ENCODE measurements around the gene NELL2.
"Not testable (repeated sequence)": the region's sequence is repeated elsewhere in the genome, so short reads cannot be mapped to it uniquely, and the experiment has no call there.

NELL2 gene

DNA sequence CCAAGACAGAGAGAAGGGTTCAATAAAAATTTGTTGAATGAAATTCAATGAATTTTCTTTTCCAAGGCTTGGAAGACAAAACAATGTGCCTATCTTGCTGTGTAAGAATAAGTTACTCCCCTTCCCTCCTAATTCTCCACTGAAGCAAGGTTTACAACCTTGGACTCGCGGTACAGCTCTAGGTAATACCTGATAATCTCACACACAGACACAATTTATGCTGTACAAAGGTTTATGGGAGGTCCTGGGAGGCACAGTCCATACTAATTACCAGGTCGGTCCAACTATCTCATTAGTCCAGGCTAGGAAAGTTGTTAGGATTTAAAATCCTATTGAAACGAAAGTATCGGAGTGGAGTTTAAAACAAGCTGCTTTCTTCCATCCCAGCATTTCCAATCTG, 42.6 kb downstream of the NELL2 start:
- no peaks in the 10 kb centered on the region for H3K36me3 ChIP-seq (ENCODE audit: control insufficient read depth in 5 of 5, insufficient read depth in 5 of 5, low read length in 5 of 5)
- H3K4me1 ChIP-seq (ENCODE audit: control insufficient read depth in 5 of 5, insufficient read depth in 5 of 5, low read length in 5 of 5): peaks cover 0 to 9% (median 0%) of the 10 kb centered on the region in 5 donors
- no peak overlapping the region for H3K9ac ChIP-seq (ENCODE audit: low read length in 5 of 5)
- H3K4me3 ChIP-seq (ENCODE audit: low read depth in 1 of 5, low read length in 5 of 5): no peak overlapping the region
- no peaks in the 10 kb centered on the region for H3K27me3 ChIP-seq (ENCODE audit: control insufficient read depth in 5 of 5, insufficient read depth in 4 of 5, low read length in 5 of 5)
- no peak overlapping the region for H3K27ac ChIP-seq (ENCODE audit: low read depth, low read length)
- H3K9me3 ChIP-seq (ENCODE audit: control insufficient read depth in 5 of 5, low read length in 5 of 5): no peaks in the 10 kb centered on the region

DNA sequence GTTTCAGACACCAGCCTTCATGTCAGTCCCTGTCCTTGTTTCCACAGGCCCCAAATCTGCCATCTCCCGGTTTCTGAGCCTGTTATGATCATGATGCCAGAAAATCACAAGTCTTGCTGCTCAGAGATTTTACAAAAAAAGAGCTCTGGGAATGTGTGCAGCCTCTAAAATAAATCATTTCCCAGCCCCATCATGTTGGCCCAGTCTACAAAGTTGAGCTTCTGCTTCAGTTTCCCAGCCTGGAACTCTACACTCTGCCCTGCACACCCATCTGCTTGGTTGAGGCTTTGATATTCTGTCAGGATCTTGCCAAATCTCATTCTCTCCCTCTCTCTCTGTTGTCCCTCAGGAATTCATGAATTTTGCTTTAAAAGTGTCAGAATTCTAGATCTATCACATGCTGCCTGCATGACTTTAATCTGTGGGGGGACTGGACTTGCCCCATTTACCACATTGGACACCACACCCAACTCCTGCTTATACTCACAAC, 45.5 kb downstream of the NELL2 start:
- Histone ChIP-seq H3K4me1 (ENCODE audit: control insufficient read depth in 5 of 5, insufficient read depth in 5 of 5, low read length in 5 of 5) (peaks cover 0 to 9% (median 0%) of the 10 kb centered on the region in 5 donors), H3K27ac (ENCODE audit: low read depth, low read length) (no peak overlapping the region), H3K27me3 (ENCODE audit: control insufficient read depth in 5 of 5, insufficient read depth in 4 of 5, low read length in 5 of 5) (no peaks in the 10 kb centered on the region), H3K36me3 (ENCODE audit: control insufficient read depth in 5 of 5, insufficient read depth in 5 of 5, low read length in 5 of 5) (no peaks in the 10 kb centered on the region), H3K9me3 (ENCODE audit: control insufficient read depth in 5 of 5, low read length in 5 of 5) (no peaks in the 10 kb centered on the region), H3K9ac (ENCODE audit: low read length in 5 of 5) (no peak overlapping the region), H3K4me3 (ENCODE audit: low read depth in 1 of 5, low read length in 5 of 5) (no peak overlapping the region)

- no peak overlapping the region for H3K27ac ChIP-seq (ENCODE audit: low read depth, low read length)
- no peak overlapping the region for H3K4me3 ChIP-seq (ENCODE audit: low read depth in 1 of 5, low read length in 5 of 5)
- H3K4me1 ChIP-seq (ENCODE audit: control insufficient read depth in 5 of 5, insufficient read depth in 5 of 5, low read length in 5 of 5): peaks cover 0 to 9% (median 0%) of the 10 kb centered on the region in 5 donors
- H3K27me3 ChIP-seq (ENCODE audit: control insufficient read depth in 5 of 5, insufficient read depth in 4 of 5, low read length in 5 of 5): no peaks in the 10 kb centered on the region
- no peak overlapping the region for H3K9ac ChIP-seq (ENCODE audit: low read length in 5 of 5)
- no peaks in the 10 kb centered on the region for H3K9me3 ChIP-seq (ENCODE audit: control insufficient read depth in 5 of 5, low read length in 5 of 5)
- no peaks in the 10 kb centered on the region for H3K36me3 ChIP-seq (ENCODE audit: control insufficient read depth in 5 of 5, insufficient read depth in 5 of 5, low read length in 5 of 5)
Observed at GRCh38 chr12:44829045-44829444, 47.1 kb downstream of the NELL2 start.

DNA sequence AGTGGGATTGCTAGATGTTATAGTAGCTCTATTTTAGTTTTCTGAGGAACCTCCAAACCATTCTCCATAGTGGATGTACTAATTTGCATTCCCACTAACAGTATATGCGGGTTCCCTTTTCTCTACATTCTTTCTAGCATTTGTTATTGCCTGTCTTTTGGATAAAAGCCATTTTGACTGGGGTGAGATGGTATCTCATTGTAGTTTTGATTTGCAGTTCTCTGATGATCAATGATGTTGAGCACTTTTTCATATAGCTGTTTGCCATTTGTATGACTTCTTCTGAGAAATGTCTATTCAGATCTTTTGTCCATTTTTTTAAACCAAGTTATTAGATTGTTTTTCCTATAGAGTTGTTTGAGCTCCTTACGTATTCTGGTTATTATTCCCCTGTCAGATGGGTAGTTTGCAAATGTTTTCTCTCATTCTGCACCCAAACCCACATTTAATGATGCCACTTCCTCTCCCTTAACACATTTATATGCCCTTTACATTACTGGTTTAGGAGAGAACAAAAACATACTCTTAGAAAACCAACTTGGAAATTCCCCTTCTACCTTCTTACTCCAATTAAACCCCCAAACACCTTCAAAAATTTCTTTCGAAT, 48.2 kb downstream of the NELL2 start:
- Histone ChIP-seq H3K4me1 (ENCODE audit: control insufficient read depth in 5 of 5, insufficient read depth in 5 of 5, low read length in 5 of 5) (peaks cover 0 to 9% (median 0%) of the 10 kb centered on the region in 5 donors), H3K9me3 (ENCODE audit: control insufficient read depth in 5 of 5, low read length in 5 of 5) (no peaks in the 10 kb centered on the region), H3K4me3 (ENCODE audit: low read depth in 1 of 5, low read length in 5 of 5) (no peak overlapping the region), H3K27ac (ENCODE audit: low read depth, low read length) (no peak overlapping the region), H3K36me3 (ENCODE audit: control insufficient read depth in 5 of 5, insufficient read depth in 5 of 5, low read length in 5 of 5) (no peaks in the 10 kb centered on the region), H3K27me3 (ENCODE audit: control insufficient read depth in 5 of 5, insufficient read depth in 4 of 5, low read length in 5 of 5) (no peaks in the 10 kb centered on the region), H3K9ac (ENCODE audit: low read length in 5 of 5) (no peak overlapping the region)

GRCh38 chr12:44821702-44822101, 54.4 kb downstream of the NELL2 start:
- H3K36me3 ChIP-seq (ENCODE audit: control insufficient read depth in 5 of 5, insufficient read depth in 5 of 5, low read length in 5 of 5); H3K9ac ChIP-seq (ENCODE audit: low read length in 5 of 5); H3K4me1 ChIP-seq (ENCODE audit: control insufficient read depth in 5 of 5, insufficient read depth in 5 of 5, low read length in 5 of 5): not testable (repeated sequence)

GRCh38 chr12:44819884-44820283, 56.2 kb downstream of the NELL2 start:
- Histone ChIP-seq H3K4me1 (ENCODE audit: control insufficient read depth in 5 of 5, insufficient read depth in 5 of 5, low read length in 5 of 5) (no peaks in the 10 kb centered on the region), H3K36me3 (ENCODE audit: control insufficient read depth in 5 of 5, insufficient read depth in 5 of 5, low read length in 5 of 5) (no peaks in the 10 kb centered on the region), H3K9me3 (ENCODE audit: control insufficient read depth in 5 of 5, low read length in 5 of 5) (no peaks in the 10 kb centered on the region), H3K9ac (ENCODE audit: low read length in 5 of 5) (no peak overlapping the region), H3K27me3 (ENCODE audit: control insufficient read depth in 5 of 5, insufficient read depth in 4 of 5, low read length in 5 of 5) (no peaks in the 10 kb centered on the region), H3K27ac (ENCODE audit: low read depth, low read length) (no peak overlapping the region), H3K4me3 (ENCODE audit: low read depth in 1 of 5, low read length in 5 of 5) (no peak overlapping the region)

More at GRCh38 chr12:44821702-44822101, 54.4 kb downstream of the NELL2 start:
- not testable (repeated sequence) for H3K4me3 ChIP-seq (ENCODE audit: low read depth in 1 of 5, low read length in 5 of 5); H3K9me3 ChIP-seq (ENCODE audit: control insufficient read depth in 5 of 5, low read length in 5 of 5); H3K27me3 ChIP-seq (ENCODE audit: control insufficient read depth in 5 of 5, insufficient read depth in 4 of 5, low read length in 5 of 5); H3K27ac ChIP-seq (ENCODE audit: low read depth, low read length)

DNA sequence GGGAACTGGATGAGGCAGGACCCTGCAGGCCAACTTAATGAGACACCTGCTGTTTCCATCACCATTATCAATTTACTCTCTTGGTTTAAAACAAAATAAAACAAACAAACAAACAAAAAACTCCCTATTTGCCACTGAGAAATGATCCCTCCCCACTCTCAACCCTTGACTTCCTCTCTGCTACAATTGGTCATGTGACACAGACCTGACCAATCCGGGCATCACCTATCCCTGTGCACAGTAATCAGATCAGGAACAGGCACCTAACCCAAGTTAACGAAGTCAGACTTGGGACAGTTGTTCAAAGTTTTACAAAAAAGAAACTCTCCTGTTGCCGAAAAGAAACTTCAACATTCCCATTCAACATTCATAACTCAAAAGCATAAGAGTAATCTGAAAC, 58.4 kb downstream of the NELL2 start:
- H3K4me1 ChIP-seq (ENCODE audit: control insufficient read depth in 5 of 5, insufficient read depth in 5 of 5, low read length in 5 of 5): no peaks in the 10 kb centered on the region
- H3K36me3 ChIP-seq (ENCODE audit: control insufficient read depth in 5 of 5, insufficient read depth in 5 of 5, low read length in 5 of 5): no peaks in the 10 kb centered on the region
- H3K27ac ChIP-seq (ENCODE audit: low read depth, low read length): no peak overlapping the region
- no peaks in the 10 kb centered on the region for H3K27me3 ChIP-seq (ENCODE audit: control insufficient read depth in 5 of 5, insufficient read depth in 4 of 5, low read length in 5 of 5)
- no peak overlapping the region for H3K4me3 ChIP-seq (ENCODE audit: low read depth in 1 of 5, low read length in 5 of 5)
- H3K9ac ChIP-seq (ENCODE audit: low read length in 5 of 5): no peak overlapping the region
- no peaks in the 10 kb centered on the region for H3K9me3 ChIP-seq (ENCODE audit: control insufficient read depth in 5 of 5, low read length in 5 of 5)

DNA sequence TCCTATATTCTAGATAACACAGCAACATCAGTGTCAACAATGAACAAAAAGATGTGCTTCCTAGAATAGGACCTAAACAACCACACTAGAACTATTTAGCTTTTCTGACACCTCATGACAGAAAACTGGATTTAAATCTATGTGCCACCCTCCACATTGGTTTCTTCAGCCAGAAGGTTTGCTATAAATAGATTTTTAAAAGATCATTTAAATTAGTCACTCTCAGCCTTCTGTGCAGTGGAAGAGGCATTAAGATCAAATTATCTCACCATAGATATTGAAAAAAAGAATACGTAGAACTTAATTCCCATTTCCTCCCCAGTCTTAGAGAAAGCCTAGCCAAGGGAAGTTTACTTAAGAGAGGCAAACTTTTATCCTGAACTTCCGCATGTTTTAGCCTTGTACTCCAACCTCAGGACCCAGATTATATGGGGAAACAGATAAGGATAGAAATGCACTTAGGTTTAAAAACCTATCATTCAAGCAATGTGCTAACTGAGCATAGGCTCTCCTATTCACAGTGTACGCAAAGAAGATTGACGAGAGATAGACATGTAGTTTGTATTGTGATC, 59.6 kb downstream of the NELL2 start:
- H3K9ac ChIP-seq (ENCODE audit: low read length in 5 of 5): no peak overlapping the region
- H3K27me3 ChIP-seq (ENCODE audit: control insufficient read depth in 5 of 5, insufficient read depth in 4 of 5, low read length in 5 of 5): no peaks in the 10 kb centered on the region
- H3K27ac ChIP-seq (ENCODE audit: low read depth, low read length): no peak overlapping the region
- H3K4me3 ChIP-seq (ENCODE audit: low read depth in 1 of 5, low read length in 5 of 5): no peak overlapping the region
- H3K9me3 ChIP-seq (ENCODE audit: control insufficient read depth in 5 of 5, low read length in 5 of 5): no peaks in the 10 kb centered on the region
- H3K36me3 ChIP-seq (ENCODE audit: control insufficient read depth in 5 of 5, insufficient read depth in 5 of 5, low read length in 5 of 5): no peaks in the 10 kb centered on the region
- H3K4me1 ChIP-seq (ENCODE audit: control insufficient read depth in 5 of 5, insufficient read depth in 5 of 5, low read length in 5 of 5): no peaks in the 10 kb centered on the region

DNA sequence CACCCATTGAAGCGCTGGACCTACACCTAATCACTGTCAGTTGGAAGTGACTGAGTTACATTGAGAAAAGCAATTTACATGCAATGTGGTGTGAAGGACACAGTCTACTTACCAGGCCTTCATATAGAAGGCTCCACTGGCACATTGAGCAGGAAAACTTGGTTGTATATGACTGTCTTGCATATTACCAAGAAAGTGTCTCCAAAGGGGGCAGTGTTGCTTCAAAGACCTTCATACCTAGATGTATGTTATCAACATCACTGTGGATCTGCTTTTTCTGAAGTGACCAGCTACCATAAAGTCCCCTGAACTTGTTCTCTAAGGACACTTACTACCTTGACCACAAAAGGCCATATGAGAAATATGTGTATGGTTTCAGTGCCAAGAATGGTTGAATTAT, 64.1 kb downstream of the NELL2 start:
- no peaks in the 10 kb centered on the region for H3K27me3 ChIP-seq (ENCODE audit: control insufficient read depth in 5 of 5, insufficient read depth in 4 of 5, low read length in 5 of 5)
- no peak overlapping the region for H3K27ac ChIP-seq (ENCODE audit: low read depth, low read length)
- no peak overlapping the region for H3K4me3 ChIP-seq (ENCODE audit: low read depth in 1 of 5, low read length in 5 of 5)
- no peaks in the 10 kb centered on the region for H3K36me3 ChIP-seq (ENCODE audit: control insufficient read depth in 5 of 5, insufficient read depth in 5 of 5, low read length in 5 of 5)
- no peaks in the 10 kb centered on the region for H3K4me1 ChIP-seq (ENCODE audit: control insufficient read depth in 5 of 5, insufficient read depth in 5 of 5, low read length in 5 of 5)
- H3K9me3 ChIP-seq (ENCODE audit: control insufficient read depth in 5 of 5, low read length in 5 of 5): no peaks in the 10 kb centered on the region
- H3K9ac ChIP-seq (ENCODE audit: low read length in 5 of 5): no peak overlapping the region

DNA sequence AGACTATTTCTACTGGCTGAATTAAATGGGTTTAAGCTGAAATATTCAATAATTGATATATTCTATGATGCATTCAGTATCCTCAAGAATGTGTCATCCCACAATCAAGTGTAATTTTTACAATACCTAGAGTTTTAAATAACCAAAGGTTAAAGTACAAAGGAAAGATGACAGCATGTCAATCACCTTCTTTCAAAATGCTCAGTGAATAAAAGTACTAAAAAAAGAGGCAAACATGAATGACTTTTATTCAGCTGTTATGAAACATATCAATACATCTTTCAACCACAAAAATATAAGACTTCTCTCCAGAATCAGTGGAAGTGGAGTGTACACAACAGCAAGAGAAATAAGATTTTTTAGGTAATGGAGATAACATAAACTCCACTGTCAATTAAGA, 72.0 kb downstream of the NELL2 start:
- no peak overlapping the region for H3K4me3 ChIP-seq (ENCODE audit: low read depth in 1 of 5, low read length in 5 of 5)
- no peaks in the 10 kb centered on the region for H3K27me3 ChIP-seq (ENCODE audit: control insufficient read depth in 5 of 5, insufficient read depth in 4 of 5, low read length in 5 of 5)

More for the DNA sequence above, 72.0 kb downstream of the NELL2 start:
- no peaks in the 10 kb centered on the region for H3K36me3 ChIP-seq (ENCODE audit: control insufficient read depth in 5 of 5, insufficient read depth in 5 of 5, low read length in 5 of 5)
- H3K9me3 ChIP-seq (ENCODE audit: control insufficient read depth in 5 of 5, low read length in 5 of 5): no peaks in the 10 kb centered on the region
- no peak overlapping the region for H3K27ac ChIP-seq (ENCODE audit: low read depth, low read length)
- no peaks in the 10 kb centered on the region for H3K4me1 ChIP-seq (ENCODE audit: control insufficient read depth in 5 of 5, insufficient read depth in 5 of 5, low read length in 5 of 5)
- H3K9ac ChIP-seq (ENCODE audit: low read length in 5 of 5): no peak overlapping the region
